IPS DF 6.9 (cell line): Measurements from ENCODE around the gene ITGB4.
A peak's percentile ranks its signal among the peaks of the same experiment; 100 is the strongest.

Experiments
- DNase-seq: peaks from one replicate; pipeline ENCODE4 v3.0.0-alpha.2; 2013; ENCODE audit warnings: low read depth, low spot score
- H3K27ac ChIP-seq: one replicate; pipeline ENCODE4 v1.5.1; 2013; ENCODE audit warnings: low read length, control low read depth
- H3K27me3 ChIP-seq: 2 replicates; pipeline ENCODE4 v1.6.1; 2013; ENCODE audit warnings: mild to moderate bottlenecking, low read length; ENCODE audit not compliant: control insufficient read depth, insufficient read depth
- H3K36me3 ChIP-seq: 2 replicates; pipeline ENCODE4 v1.6.1; 2013; ENCODE audit warnings: low read length; ENCODE audit not compliant: control insufficient read depth, insufficient read depth
- H3K4me1 ChIP-seq: 2 replicates; pipeline ENCODE4 v1.6.1; 2013; ENCODE audit warnings: low read length; ENCODE audit not compliant: control insufficient read depth, insufficient read depth
- H3K4me3 ChIP-seq: 2 replicates; pipeline ENCODE4 v1.5.1; 2013; ENCODE audit warnings: mild to moderate bottlenecking, low read length
- H3K9me3 ChIP-seq: 2 replicates; pipeline ENCODE4 v1.6.1; 2013; ENCODE audit warnings: low read length, inconsistent platforms; ENCODE audit not compliant: control insufficient read depth, insufficient read depth
- WGBS: extraction: QIAGEN DNeasy Blood & Tissue Kit; methylation state at CpG from one replicate; pipeline ENCODE4 v1.1.7; 2013; ENCODE audit warnings: mixed read lengths, missing lambda C conversion rate; ENCODE audit not compliant: insufficient read length, insufficient coverage; 5-methylcytosine and 5-hydroxymethylcytosine counted together

The ITGB4 gene

DNA sequence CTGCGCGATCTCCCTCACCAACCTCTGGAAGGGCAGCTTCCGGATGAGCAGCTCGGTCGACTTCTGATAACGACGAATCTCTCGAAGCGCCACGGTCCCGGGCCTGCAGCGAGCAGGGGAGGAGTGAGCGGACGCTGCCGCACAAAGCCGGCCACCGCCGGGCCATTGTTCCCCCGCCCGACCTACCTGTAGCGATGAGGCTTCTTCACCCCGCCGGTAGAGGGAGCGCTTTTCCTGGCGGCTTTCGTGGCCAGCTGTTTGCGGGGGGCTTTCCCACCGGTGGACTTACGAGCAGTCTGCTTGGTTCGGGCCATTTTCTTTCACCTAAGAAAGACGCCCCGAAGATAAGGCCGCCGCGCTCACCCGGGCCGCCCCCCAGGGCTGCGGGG is 57.6 kb downstream of the ITGB4 start:
- Histone ChIP-seq H3K27ac (no peak overlapping the region), H3K4me3 (peak overlapping the region; percentile 98), H3K36me3 (peaks cover 15% of the 10 kb centered on the region; the same call in 1 of the 2 replicates), H3K9me3 (no peaks in the 10 kb centered on the region), H3K4me1 (no peaks in the 10 kb centered on the region), H3K27me3 (no peaks in the 10 kb centered on the region)
- no peak for DNase-seq
- no CpG with 5 or more reads among the region's 38 CpGs for WGBS

- no peaks in the 10 kb centered on the region for H3K27me3 ChIP-seq
- peaks cover 15% of the 10 kb centered on the region; the same call in 1 of the 2 replicates for H3K36me3 ChIP-seq
- no peak overlapping the region for H3K27ac ChIP-seq
- DNase-seq, result peak; percentile 100
- H3K4me1 ChIP-seq, result 0 out of 2 replicates have a peak, but pooled peaks cover 3% of the 10 kb centered on the region
- peak overlapping the region; percentile 98 for H3K4me3 ChIP-seq
- no CpG with 5 or more reads among the region's 84 CpGs for WGBS
- H3K9me3 ChIP-seq, result no peaks in the 10 kb centered on the region
Measured at GRCh38 chr17:75779250-75779986, 58.2 kb downstream of the ITGB4 start.

- H3K4me3 ChIP-seq, result no peak overlapping the region
- no peaks in the 10 kb centered on the region for H3K27me3 ChIP-seq
- H3K9me3 ChIP-seq, result no peaks in the 10 kb centered on the region
- no CpG with 5 or more reads among the region's 5 CpGs for WGBS
- H3K27ac ChIP-seq, result no peak overlapping the region
- 0 out of 2 replicates have a peak, but pooled peaks cover 3% of the 10 kb centered on the region for H3K4me1 ChIP-seq
- DNase-seq, result no peak
- peaks cover 15% of the 10 kb centered on the region; the same call in 1 of the 2 replicates for H3K36me3 ChIP-seq
Measured at GRCh38 chr17:75779987-75780889, 59.0 kb downstream of the ITGB4 start.

GRCh38 chr17:75783069-75783783 is 62.0 kb downstream of the ITGB4 start:
- Histone ChIP-seq H3K27ac (no peak overlapping the region), H3K27me3 (no peaks in the 10 kb centered on the region), H3K36me3 (peaks cover 3% of the 10 kb centered on the region; the same call in 1 of the 2 replicates), H3K4me1 (peaks cover 3% of the 10 kb centered on the region; the same call in 1 of the 2 replicates), H3K4me3 (no peak overlapping the region), H3K9me3 (no peaks in the 10 kb centered on the region)
- no CpG with 5 or more reads among the region's 6 CpGs for WGBS
- DNase-seq, result no peak

GRCh38 chr17:75783803-75784472 is 62.7 kb downstream of the ITGB4 start:
- no peak overlapping the region for H3K27ac ChIP-seq
- no peaks in the 10 kb centered on the region for H3K36me3 ChIP-seq
- DNase-seq, result no peak
- no peaks in the 10 kb centered on the region for H3K9me3 ChIP-seq
- no CpG with 5 or more reads among the region's 20 CpGs for WGBS
- no peaks in the 10 kb centered on the region for H3K27me3 ChIP-seq
- H3K4me1 ChIP-seq, result peaks cover 3% of the 10 kb centered on the region; the same call in 1 of the 2 replicates
- no peak overlapping the region; the same call in 1 of the 2 replicates for H3K4me3 ChIP-seq

- no peaks in the 10 kb centered on the region for H3K27me3 ChIP-seq
- peak; percentile 98 for DNase-seq
- peak within 1 kb of the TSS; percentile 69; the same call in 1 of the 2 replicates for H3K4me3 ChIP-seq
- H3K36me3 ChIP-seq, result no peaks in the 10 kb centered on the region
- no peak within 1 kb of the TSS for H3K27ac ChIP-seq
- WGBS, result no CpG with 5 or more reads among the region's 45 CpGs
- H3K9me3 ChIP-seq, result no peaks in the 10 kb centered on the region
- peaks cover 3% of the 10 kb centered on the region; the same call in 1 of the 2 replicates for H3K4me1 ChIP-seq
Measured at GRCh38 chr17:75784473-75785015, 63.3 kb downstream of the ITGB4 start, which contains the start of gene UNK. Gene UNK (plus strand): TSS chr17:75784806. CDS start chr17:75784881, 75 bp downstream.

DNA sequence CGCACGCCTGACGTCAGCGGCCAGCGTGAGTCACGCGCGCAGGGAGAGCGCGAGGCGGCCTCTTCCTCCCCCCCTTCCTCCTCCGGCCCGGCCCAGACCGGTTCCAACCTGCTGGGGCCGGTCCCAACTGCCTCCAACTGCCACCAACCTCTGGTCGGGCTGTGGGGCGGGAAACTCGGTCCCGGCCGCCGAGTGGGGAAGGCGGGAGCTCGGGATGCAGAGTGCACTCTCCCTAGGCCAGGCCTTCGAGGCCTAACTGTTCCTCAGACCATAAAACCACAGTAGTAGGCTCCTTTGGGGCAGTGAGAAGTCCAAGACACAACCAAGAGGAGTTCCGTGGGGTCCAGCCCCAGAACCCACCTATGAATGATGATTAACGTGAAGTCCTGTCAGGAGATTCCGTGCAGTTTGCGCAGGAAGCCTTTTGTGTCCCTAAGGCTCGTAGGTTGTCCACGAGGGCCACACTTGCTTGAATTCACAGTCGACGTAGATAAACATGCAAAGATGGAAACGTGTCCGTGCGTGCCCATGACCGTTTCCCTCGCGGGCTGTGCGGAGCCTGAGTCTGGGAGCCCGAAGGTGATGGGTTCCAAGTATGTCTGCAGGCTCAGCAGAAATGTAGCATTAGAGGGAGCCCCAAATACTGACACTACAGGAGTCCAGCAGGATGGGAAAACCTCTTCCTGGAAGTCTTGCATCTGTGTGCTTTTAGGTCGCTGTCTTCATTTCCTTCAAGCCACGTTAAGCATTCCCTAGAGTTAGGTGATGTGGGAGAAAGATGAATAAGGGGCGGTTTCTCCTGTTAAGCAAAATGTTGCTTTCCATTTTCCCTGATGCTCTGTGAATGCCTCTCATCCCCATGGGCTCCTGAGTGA is 64.0 kb downstream of the ITGB4 start:
- no peak for DNase-seq
- no peaks in the 10 kb centered on the region for H3K27me3 ChIP-seq
- H3K4me1 ChIP-seq, result peaks cover 3% of the 10 kb centered on the region; the same call in 1 of the 2 replicates
- no peaks in the 10 kb centered on the region for H3K36me3 ChIP-seq
- no CpG with 5 or more reads among the region's 43 CpGs for WGBS
- no peaks in the 10 kb centered on the region for H3K9me3 ChIP-seq
- no peak overlapping the region for H3K27ac ChIP-seq
- peak overlapping the region; percentile 69; the same call in 1 of the 2 replicates for H3K4me3 ChIP-seq

DNA sequence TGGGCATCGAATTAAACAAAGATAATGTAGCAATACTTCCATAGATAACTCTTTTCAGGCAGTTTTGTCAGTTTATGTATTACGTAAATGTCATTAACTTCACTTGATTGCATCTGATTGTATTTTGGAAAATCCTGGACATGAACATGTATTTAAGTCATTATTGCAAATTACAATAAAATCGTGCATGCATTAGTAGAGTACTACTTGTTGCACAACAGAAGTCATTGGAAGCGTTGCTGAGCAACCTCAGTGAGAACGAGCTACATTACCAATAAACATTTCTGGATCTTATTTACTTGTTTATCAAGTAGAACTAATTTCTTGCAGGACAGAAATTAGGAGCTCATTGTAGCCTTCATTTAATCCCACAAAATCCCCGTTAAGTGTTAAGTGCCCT is 70.0 kb downstream of the ITGB4 start:
- WGBS, result no CpG with 5 or more reads among the region's 6 CpGs
- no peak overlapping the region for H3K27ac ChIP-seq
- H3K4me1 ChIP-seq, result no peaks in the 10 kb centered on the region; the same call in 1 of the 2 replicates
- no peaks in the 10 kb centered on the region for H3K27me3 ChIP-seq
- peaks cover 4% of the 10 kb centered on the region; the same call in 1 of the 2 replicates for H3K36me3 ChIP-seq
- no peak overlapping the region for H3K4me3 ChIP-seq
- H3K9me3 ChIP-seq, result no peaks in the 10 kb centered on the region
- no peak for DNase-seq

GRCh38 chr17:75793460-75793859 is 72.2 kb downstream of the ITGB4 start:
- H3K4me3 ChIP-seq, result no peak overlapping the region
- WGBS, result no CpG with 5 or more reads among the region's 1 CpG
- H3K27ac ChIP-seq, result no peak overlapping the region
- no peak for DNase-seq
- no peaks in the 10 kb centered on the region for H3K4me1 ChIP-seq
- H3K9me3 ChIP-seq, result no peaks in the 10 kb centered on the region
- peaks cover 7% of the 10 kb centered on the region; the same call in 1 of the 2 replicates for H3K36me3 ChIP-seq
- H3K27me3 ChIP-seq, result no peaks in the 10 kb centered on the region
